Calu3 (cell line): Measurements from ENCODE around the gene MSI2. TPM values are rescaled to one million over a fixed set of nuclear protein-coding genes. Genes with fewer than 3 reads are reported as not detected.

Source experiments
- BruUV-seq: library from RNA; stranded (reverse); fragments of 400-500 nt; replicated peaks from 2 replicates; lab custom pipeline; 2021; lab: Mats Ljungman, UMichigan
- CTCF ChIA-PET: fragments of 300-600 bp; sonication (Branson Sonifier 250); formaldehyde crosslinking; loops from one replicate; lab custom pipeline; 2022; ENCODE audit warnings: antibody characterized with exemption; lab: Charles Lee
- DNase-seq: peaks from one replicate; pipeline ENCODE4 v3.0.0; 2022
- H3K27ac Mint-ChIP-seq: one replicate; pipeline ENCODE4 v1.8.0; 2022; ENCODE audit warnings: mixed read lengths; ENCODE audit not compliant: unreplicated experiment
- H3K27me3 Mint-ChIP-seq: one replicate; pipeline ENCODE4 v1.8.0; 2022; ENCODE audit warnings: mixed read lengths; ENCODE audit not compliant: unreplicated experiment
- H3K36me3 Mint-ChIP-seq: one replicate; pipeline ENCODE4 v1.8.0; 2022; ENCODE audit warnings: mild to moderate bottlenecking, moderate library complexity, mixed read lengths; ENCODE audit not compliant: insufficient read depth, unreplicated experiment
- H3K4me1 Mint-ChIP-seq: one replicate; pipeline ENCODE4 v1.8.0; 2022; ENCODE audit warnings: mild to moderate bottlenecking, low read depth, mixed read lengths; ENCODE audit not compliant: unreplicated experiment
- H3K4me3 Mint-ChIP-seq: one replicate; pipeline ENCODE4 v1.8.0; 2022; ENCODE audit warnings: mild to moderate bottlenecking, low read depth, moderate library complexity, mixed read lengths; ENCODE audit not compliant: unreplicated experiment
- H3K9me3 Mint-ChIP-seq: one replicate; pipeline ENCODE4 v1.8.0; 2022; ENCODE audit warnings: low read depth, mixed read lengths; ENCODE audit not compliant: unreplicated experiment
- intact Hi-C: fragments of 100-400 bp; cut with micrococcal nuclease; formaldehyde crosslinking; loops from one replicate; pipeline ENCODE4 v1.10.0; 2022; ENCODE audit not compliant: unreplicated experiment
- total RNA-seq: library from RNA; stranded (reverse); gene quantifications from 2 replicates; pipeline ENCODE4 v1.2.3, GENCODE V29; 2022
- TF ChIP-seq, protein P1 (sequence below): fragments of 200-600 bp; IDR thresholded peaks from one replicate; pipeline ENCODE4 v1.8.0; 2022; ENCODE audit warnings: antibody characterized with exemption; ENCODE audit not compliant: unreplicated experiment

The MSI2 gene
- total RNA-seq, 1 experiment from 2014 or later: 66.4 TPM

DNA sequence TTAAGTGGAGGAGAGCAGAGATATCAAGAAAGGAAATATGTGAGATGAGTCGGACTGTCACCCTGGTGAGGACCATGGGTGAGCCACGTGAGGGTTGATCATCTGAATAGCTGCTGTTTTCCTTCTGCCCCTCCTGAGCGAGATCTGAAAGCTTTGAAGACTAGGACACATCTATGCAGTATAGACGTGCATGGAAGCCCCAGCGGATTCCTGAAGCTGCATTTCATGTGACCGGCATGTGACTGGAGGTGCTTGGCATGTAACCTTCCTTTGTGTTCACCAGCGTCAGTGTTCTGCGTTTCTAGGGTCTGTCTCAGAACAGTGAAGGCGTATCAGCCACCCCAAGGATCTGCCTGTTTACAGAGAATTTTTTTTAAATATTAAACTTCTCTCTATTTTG, 75.1 kb downstream of the MSI2 start:
- no peak overlapping the region for H3K27ac Mint-ChIP-seq
- no peak overlapping the region for H3K4me3 Mint-ChIP-seq
- no peaks in the 10 kb centered on the region for H3K36me3 Mint-ChIP-seq
- H3K9me3 Mint-ChIP-seq: no peaks in the 10 kb centered on the region
- intact Hi-C loops: no loop called here
- no TSS peak for BruUV-seq
- TF ChIP-seq, protein P1, sequence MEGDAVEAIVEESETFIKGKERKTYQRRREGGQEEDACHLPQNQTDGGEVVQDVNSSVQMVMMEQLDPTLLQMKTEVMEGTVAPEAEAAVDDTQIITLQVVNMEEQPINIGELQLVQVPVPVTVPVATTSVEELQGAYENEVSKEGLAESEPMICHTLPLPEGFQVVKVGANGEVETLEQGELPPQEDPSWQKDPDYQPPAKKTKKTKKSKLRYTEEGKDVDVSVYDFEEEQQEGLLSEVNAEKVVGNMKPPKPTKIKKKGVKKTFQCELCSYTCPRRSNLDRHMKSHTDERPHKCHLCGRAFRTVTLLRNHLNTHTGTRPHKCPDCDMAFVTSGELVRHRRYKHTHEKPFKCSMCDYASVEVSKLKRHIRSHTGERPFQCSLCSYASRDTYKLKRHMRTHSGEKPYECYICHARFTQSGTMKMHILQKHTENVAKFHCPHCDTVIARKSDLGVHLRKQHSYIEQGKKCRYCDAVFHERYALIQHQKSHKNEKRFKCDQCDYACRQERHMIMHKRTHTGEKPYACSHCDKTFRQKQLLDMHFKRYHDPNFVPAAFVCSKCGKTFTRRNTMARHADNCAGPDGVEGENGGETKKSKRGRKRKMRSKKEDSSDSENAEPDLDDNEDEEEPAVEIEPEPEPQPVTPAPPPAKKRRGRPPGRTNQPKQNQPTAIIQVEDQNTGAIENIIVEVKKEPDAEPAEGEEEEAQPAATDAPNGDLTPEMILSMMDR: no peak
- no peaks in the 10 kb centered on the region for H3K27me3 Mint-ChIP-seq
- H3K4me1 Mint-ChIP-seq: no peaks in the 10 kb centered on the region
- no peak for DNase-seq
- CTCF ChIA-PET: interaction anchor here (0.7 kb wide), 1 partner anchor 26 kb away, joined by 4 read pairs; no protein-coding TSS in a partner anchor

DNA sequence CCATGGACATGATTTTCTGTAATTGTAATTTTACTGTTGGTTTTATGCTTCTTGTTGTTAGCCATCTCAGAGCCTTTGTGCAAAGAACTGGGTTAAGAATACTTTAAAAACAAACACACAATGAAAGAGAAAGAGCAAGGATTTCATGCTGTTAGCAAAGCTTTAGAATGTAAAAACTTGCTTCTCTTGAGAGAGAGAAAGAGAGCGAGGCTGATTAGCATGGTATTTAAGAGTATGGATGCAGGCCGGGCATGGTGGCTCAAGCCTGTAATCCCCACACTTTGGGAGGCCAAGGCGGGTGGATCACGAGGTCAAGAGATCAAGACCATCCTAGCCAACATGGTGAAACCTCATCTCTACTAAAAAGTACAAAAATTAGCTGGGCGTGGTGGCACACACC, 76.2 kb downstream of the MSI2 start:
- CTCF ChIA-PET: interaction anchor here (0.7 kb wide), 1 partner anchor 107 kb away, joined by 4 read pairs; no protein-coding TSS in a partner anchor
- H3K9me3 Mint-ChIP-seq: no peaks in the 10 kb centered on the region

DNA sequence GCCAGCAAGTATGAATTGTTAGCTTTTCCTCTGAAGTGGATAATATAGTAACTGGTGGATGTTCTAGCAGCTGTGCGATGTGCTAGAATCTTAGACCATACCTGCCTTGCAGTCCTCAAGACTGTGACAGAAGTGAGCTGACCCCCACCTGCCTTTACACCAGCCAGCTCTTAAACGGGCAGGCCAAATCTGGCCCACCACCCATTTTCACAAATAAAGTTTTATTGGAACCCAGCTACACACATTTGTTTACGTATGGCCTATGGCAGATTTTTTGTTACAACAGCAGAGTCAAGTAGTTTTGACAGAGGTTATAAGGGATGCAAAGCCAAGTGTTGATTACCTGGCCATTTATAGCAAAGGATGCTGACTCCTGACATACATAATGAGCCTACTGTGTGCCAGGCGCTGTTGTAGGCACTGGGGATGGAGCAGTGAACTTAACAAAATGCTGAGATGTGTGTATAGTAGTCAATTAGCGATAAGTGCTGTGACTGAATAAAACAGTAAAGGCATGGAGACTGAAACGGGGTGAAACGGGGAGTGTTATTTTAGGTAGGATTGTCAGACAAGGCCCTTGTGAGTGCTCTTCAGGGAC, 79.0 kb downstream of the MSI2 start:
- intact Hi-C loops: no loop called here
- no TSS peak for BruUV-seq
- Mint-ChIP-seq H3K27me3 (no peaks in the 10 kb centered on the region), H3K27ac (no peak overlapping the region), H3K9me3 (no peaks in the 10 kb centered on the region), H3K36me3 (no peaks in the 10 kb centered on the region), H3K4me1 (no peaks in the 10 kb centered on the region), H3K4me3 (no peak overlapping the region)
- TF ChIP-seq, protein P1: no peak
- DNase-seq: no peak
- CTCF ChIA-PET: interaction anchor here (0.6 kb wide), 1 partner anchor 78 kb away, joined by 3 read pairs; no protein-coding TSS in a partner anchor

More for the DNA sequence above, 76.2 kb downstream of the MSI2 start:
- no peaks in the 10 kb centered on the region for H3K4me1 Mint-ChIP-seq
- H3K36me3 Mint-ChIP-seq: no peaks in the 10 kb centered on the region
- TF ChIP-seq, protein P1: no peak
- BruUV-seq: no TSS peak
- H3K27ac Mint-ChIP-seq: no peak overlapping the region
- H3K4me3 Mint-ChIP-seq: no peak overlapping the region
- DNase-seq: no peak
- intact Hi-C loops: no loop called here
- H3K27me3 Mint-ChIP-seq: no peaks in the 10 kb centered on the region

GRCh38 chr17:57337390-57337789, 81.1 kb downstream of the MSI2 start:
- Mint-ChIP-seq H3K27me3 (no peaks in the 10 kb centered on the region), H3K9me3 (no peaks in the 10 kb centered on the region), H3K4me1 (no peaks in the 10 kb centered on the region), H3K36me3 (no peaks in the 10 kb centered on the region), H3K4me3 (no peak overlapping the region), H3K27ac (no peak overlapping the region)
- CTCF ChIA-PET: no interaction called here
- intact Hi-C loops: no loop called here
- DNase-seq: no peak
- BruUV-seq: no TSS peak
- TF ChIP-seq, protein P1: no peak
